ENCODE measurements around the gene PYGB.
"Not testable (repeated sequence)": the region's sequence is repeated elsewhere in the genome, so short reads cannot be mapped to it uniquely, and the experiment has no call there.

PYGB gene

DNA sequence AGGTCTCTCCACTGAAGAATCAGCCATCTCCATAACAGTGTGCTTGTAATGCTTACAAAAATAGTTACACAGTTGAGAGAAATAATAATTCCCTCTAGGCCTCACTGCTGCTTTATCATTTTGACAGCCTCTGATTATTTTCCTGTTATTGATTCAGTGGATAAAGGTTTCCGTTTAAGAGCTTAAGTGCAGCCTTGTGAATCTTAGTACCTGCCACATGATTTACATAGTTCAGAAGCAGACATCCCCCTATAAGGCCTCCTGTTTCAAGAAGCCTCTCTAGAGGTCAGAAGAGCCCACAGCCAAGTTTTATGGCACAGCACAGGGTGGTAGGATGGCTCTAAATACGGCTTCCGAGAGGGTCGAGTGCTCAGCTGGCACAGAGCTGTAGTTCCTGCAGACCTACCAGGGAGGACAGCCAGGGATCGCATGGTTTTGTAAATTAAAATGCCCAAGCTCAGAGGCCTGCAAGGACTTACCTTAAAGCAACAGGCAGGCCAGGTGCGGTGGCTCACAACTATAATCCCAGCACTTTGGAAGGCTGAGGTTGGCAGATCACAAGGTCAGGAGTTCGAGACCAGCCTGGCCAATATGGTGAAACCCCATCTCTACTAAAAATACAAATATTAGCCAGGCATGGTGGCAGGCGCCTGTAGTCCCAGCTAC is 17.6 kb upstream of the PYGB start:
- DNase-seq (ENCODE audit: low spot score): no peak

- DNase-seq (ENCODE audit: low spot score): no peak
These were observed 14.7 kb upstream of the PYGB start for GRCh38 chr20:25233016-25233772.

GRCh38 chr20:25234009-25234849 is 13.7 kb upstream of the PYGB start:
- DNase-seq (ENCODE audit: low spot score): not testable (repeated sequence)

DNA sequence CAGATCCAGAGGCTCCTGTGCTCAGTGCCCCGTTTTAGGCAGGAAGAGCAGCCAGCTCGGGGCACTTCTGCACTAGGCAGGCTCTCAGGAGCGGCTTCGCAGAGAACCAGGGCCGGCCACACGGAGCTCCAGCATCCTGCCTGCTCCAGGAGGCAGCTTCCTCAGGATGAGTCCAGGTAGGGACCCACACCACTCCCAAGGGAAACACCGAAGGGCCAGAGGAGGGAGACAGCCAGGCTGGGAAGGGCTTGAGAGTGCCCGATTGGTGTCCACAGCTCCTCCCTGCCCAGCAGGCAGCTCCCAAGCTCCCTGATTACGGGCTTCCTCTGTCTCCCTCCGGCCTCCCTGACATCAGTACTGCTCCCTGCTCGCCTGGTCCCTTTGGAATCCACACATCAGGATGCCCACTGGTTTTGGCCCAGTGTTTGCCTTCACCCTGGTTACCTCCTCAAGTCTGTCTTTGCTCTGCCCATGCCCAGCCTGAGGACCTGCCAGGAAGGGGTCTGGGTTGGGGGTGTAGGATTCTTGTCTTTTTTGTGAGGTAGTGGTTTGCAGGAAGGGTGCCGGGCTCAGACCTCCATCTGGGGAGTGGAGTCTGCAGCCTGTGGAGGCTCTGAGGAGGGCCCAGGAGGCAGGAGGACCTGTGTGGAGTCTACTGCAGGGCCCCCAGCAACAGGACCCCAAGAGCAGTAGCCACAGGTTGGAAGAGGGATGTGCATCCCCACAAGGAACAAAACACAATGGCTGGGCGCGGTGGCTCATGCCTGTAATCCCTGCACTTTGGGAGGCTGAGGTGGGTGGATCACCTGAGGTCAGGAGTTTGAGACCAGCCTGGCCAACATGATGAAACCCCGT is 11.2 kb upstream of the PYGB start:
- no peak for DNase-seq (ENCODE audit: low spot score)

DNA sequence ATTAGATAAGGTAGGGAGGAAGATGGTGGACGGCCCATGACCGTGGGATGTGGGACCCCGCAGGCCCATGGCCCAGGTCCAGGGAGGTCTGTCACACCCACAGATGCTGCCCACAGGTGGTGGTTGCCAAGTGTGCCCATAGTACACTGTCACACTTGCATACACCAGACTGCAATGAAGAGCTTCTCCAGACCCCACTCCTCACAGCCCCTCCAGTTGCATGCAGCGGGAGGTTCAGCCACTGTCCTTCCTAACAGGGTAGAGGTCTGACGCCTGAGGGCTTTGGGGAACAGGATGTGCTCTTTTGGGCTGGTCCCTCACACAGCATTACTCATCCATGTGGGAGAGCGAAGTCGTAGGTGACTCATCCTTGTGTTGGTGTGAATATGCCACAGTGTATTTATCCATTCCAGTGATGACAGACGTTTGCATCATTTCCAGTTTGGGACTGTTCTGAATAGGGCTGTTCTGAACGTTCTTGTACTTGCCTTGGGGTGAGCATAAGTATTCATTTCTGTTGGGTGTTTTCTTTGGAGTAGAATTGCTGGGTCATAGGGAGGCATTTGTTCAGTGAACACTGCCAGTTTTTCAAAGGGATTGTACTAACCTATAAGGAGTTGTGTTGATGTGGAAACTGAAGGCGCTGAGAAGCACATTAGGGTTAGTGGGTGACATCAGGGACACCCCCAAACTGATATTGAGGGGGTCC is 10.1 kb upstream of the PYGB start:
- no peak for DNase-seq (ENCODE audit: low spot score)

GRCh38 chr20:25238319-25239037 is 9.4 kb upstream of the PYGB start:
- no peak for DNase-seq (ENCODE audit: low spot score)

DNA sequence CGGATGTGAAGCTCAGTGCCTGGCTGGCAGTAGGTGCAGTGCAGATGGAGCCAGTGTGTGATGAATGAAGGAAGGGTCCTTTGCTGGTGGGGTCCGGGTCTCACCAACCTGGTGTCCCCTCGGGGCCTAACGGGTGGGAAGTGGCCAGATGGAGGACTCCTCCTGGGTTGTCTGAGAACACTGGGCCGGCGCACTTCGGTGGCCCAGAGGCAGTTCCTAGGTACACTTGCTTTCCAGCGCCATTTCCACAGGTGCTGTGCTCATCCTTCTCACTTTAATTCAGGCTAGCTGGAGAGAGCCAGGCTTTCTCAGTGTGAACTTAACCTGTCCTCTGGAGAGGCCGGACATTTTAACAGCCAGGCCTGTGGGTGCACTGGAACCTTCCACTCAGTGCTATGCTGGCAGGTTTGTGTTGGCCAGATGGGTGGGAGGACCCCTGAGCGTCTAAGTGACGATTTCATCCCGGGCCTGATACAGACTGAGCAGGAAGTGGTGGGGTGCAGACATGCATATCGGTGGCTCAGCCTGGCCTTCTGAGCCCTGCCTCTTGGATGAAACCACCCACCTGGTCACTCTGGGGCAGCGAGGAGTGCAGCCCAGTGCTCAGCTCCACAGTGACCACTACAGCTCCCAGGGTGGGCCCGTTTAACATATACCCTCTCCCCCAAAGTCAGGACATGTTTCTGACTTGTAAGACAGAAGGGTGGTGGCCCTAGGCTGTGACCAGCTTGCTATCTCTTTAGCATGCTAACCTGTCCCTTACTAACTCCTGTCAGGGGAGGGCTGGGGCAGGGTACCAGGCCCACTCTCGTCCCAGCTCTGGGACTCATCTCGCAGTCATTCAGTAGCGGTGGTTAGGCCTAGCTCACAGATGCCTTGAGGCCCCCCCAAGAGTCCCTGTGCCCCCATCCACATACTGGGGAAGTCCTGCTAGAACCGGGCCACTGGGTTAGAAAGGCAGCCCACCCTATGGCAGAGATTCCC is 8.2 kb upstream of the PYGB start:
- peak; percentile 18 for DNase-seq (ENCODE audit: low spot score)

- not testable (repeated sequence) for DNase-seq (ENCODE audit: low spot score)
These were observed 6.8 kb upstream of the PYGB start for GRCh38 chr20:25240851-25241658.

GRCh38 chr20:25241659-25241955 is 6.3 kb upstream of the PYGB start:
- DNase-seq (ENCODE audit: low spot score): not testable (repeated sequence)

DNA sequence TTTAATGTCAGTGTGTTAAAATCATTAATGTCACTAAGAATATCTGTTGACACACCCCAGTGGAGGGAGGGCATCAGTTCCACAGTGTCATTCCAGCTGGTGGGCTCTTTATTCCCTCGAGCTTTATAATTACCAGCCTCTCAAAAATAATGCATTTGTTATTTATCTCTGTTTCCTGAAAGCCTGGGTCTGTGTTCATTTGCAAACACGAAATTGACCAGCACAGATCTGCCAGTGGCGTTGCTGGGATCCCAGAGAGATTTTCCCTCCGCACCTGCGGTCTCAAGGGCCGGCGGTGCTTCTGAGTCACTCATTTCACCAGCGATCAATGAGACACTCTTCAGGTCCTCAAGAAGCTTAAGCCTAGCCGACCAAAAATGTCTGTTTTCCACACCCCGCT is 5.7 kb upstream of the PYGB start:
- no peak for DNase-seq (ENCODE audit: low spot score)

- no peak for DNase-seq (ENCODE audit: low spot score)
These were observed 4.4 kb upstream of the PYGB start for GRCh38 chr20:25243416-25243979.

- DNase-seq (ENCODE audit: low spot score): no peak
These were observed 2.9 kb upstream of the PYGB start for GRCh38 chr20:25244976-25245375.

DNA sequence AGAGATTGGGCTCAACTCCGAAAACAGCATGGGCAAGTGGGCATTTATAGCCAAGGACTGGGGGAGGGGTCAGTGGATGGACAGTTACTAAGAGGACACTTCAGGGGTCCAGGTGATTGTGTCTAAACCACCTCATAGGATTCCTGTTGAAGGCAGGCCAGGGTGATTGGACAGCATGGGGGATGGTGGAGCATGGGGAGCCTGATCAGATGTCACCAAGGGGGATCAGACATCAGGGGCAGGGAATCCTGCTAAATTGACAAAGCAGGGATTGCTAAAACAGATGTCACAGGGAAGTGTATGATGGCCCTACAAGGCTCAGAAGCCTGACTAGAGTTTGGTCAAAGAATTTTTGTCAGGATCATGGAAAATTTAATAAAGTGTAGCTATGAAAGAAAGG is 2.4 kb upstream of the PYGB start:
- no peak for DNase-seq (ENCODE audit: low spot score)

- peak; percentile 81 for DNase-seq (ENCODE audit: low spot score)
These were observed 1.5 kb upstream of the PYGB start for GRCh38 chr20:25246182-25246999.

GRCh38 chr20:25247000-25247517 is 826 bp upstream of the PYGB start:
- peak; percentile 36 for DNase-seq (ENCODE audit: low spot score)

DNA sequence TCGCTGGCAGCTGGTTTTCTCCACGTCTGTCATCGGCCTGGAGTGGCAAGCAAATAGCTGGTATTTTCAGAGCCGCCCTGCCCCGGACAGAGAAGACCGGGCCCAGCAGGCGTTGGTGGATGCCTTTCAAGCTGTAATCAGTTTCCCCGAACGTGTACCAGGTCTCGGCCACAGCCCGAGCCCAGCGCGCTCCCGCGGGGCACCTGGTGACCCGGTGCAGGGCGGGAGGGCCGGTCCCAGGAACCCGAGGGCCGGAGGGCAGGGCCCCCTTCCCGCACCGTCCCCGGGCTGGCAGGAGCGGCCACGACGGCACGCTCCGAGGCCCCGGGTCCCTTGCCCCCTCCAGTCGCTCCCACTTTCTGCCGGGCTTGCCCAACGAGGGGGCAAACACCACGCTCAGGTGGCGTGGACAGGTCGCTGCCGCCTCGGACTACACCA is 348 bp upstream of the PYGB start:
- DNase-seq (ENCODE audit: low spot score): peak; percentile 25

DNA sequence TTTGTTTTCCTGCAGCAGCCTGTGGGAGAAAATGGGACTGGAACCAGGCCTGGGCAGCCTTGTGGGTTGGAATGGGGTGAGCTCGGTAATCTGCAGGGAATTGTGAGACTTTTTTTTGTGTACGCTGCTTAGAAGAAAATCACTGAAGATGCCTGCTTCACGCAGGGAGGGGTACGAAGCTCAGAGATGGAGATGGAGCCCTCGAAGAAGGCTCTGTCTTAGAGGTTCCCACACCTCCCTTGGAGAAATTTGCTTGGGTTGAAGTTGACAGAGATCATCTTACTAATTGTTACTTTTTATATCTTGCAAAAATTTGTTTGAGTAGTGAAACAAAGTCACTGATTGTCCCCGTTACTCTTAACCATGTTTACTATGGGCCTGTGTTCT is 894 bp downstream of the PYGB start:
- peak; percentile 24 for DNase-seq (ENCODE audit: low spot score)
